A673 (cell line): Measurements from ENCODE around the gene BBX.

Source experiments
- CTCF ChIP-seq: fragments of 300-800, 200-600 bp; sonication (generic); conservative IDR thresholded peaks from 2 replicates; pipeline ENCODE4 v1.5.1; 2017; ENCODE audit warnings: low read depth, mild to moderate bottlenecking, antibody characterized with exemption, low read length, moderate library complexity, mixed read lengths
- EZH2 ChIP-seq: fragments of 200-600 bp; sonication (generic); IDR thresholded peaks from 2 replicates; pipeline ENCODE4 v1.6.1; 2017; ENCODE audit warnings: borderline replicate concordance, low read depth, mild to moderate bottlenecking, mixed read lengths, antibody characterized with exemption, low read length; ENCODE audit not compliant: poor library complexity, severe bottlenecking

- no peak for TF ChIP-seq CTCF
- no peak for TF ChIP-seq EZH2
These were observed 272.8 kb downstream of the BBX start for GRCh38 chr3:107795514-107796094.
